HEK293T (cell line): ENCODE results near the gene BIVM.

ENCODE experiments used
- ARNT ChIP-seq: fragments of 450-650 bp; IDR thresholded peaks from 2 replicates; pipeline ENCODE4 v1.6.1; 2017; ENCODE audit warnings: mild to moderate bottlenecking
- BHLHE40 ChIP-seq: fragments of 450-650 bp; IDR thresholded peaks from 2 replicates; pipeline ENCODE4 v1.6.1; 2016; ENCODE audit warnings: mild to moderate bottlenecking, moderate library complexity, borderline replicate concordance
- CTBP1 ChIP-seq: fragments of 450-650 bp; IDR thresholded peaks from 2 replicates; pipeline ENCODE4 v1.6.1; 2016; ENCODE audit warnings: borderline replicate concordance
- FOXK2 ChIP-seq: fragments of 450-650 bp; IDR thresholded peaks from 2 replicates; pipeline ENCODE4 v1.6.1; 2016; ENCODE audit warnings: mild to moderate bottlenecking
- L3MBTL2 ChIP-seq: fragments of 450-650 bp; conservative IDR thresholded peaks from 2 replicates; pipeline ENCODE4 v1.6.1; 2016; ENCODE audit warnings: mild to moderate bottlenecking
- SP1 ChIP-seq: fragments of 450-650 bp; IDR thresholded peaks from 2 replicates; pipeline ENCODE4 v1.6.1; 2017
- SUZ12 ChIP-seq: fragments of 450-650 bp; IDR thresholded peaks from 2 replicates; pipeline ENCODE4 v1.6.1; 2016; ENCODE audit warnings: mild to moderate bottlenecking
- TARDBP ChIP-seq: fragments of 450-650 bp; IDR thresholded peaks from 2 replicates; pipeline ENCODE4 v1.6.1; 2016
- ZNF384 ChIP-seq: fragments of 450-650 bp; IDR thresholded peaks from 2 replicates; pipeline ENCODE4 v1.6.1; 2016

DNA sequence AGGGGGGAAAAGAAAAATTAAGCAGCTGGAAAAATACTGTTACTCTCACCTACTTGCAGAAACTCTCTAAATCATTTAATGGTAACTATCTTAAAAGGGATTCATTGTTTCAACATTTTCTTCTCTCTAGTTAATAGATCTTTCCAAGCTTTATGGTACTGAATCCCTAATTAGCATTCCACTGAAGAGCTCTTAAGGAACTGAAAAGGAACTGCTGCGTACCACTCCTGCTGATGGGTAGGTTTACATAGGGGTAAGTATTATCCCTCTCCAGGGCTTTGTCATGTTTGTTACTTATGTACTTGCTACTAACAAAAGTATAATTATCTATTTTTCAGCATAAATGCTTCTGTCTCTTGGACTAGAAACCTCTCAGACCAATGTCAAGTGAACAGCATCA is 37.8 kb upstream of the BIVM start:
- TF ChIP-seq SUZ12: no peak
- no peak for TF ChIP-seq ZNF384
- TF ChIP-seq ARNT: no peak
- TF ChIP-seq SP1: no peak
- TF ChIP-seq CTBP1: no peak
- no peak for TF ChIP-seq TARDBP
- TF ChIP-seq L3MBTL2: no peak
- TF ChIP-seq FOXK2: no peak
- TF ChIP-seq BHLHE40: no peak
